T-cell (primary cell): ENCODE results near the gene CYP51A1. TPM values are rescaled to one million over a fixed set of nuclear protein-coding genes. Genes with fewer than 3 reads are reported as not detected.
"Not testable (repeated sequence)": the region's sequence is repeated elsewhere in the genome, so short reads cannot be mapped to it uniquely, and the experiment has no call there.

Source experiments
- ATAC-seq, 4 experiments: fragments of 200-7000 bp in 3 of 4; fragments of 150-1000 bp in 1 of 4; cut with Tn5 transposase; replicated peaks in 1 of 4; 1 replicate in 3 of 4; 2 replicates in 1 of 4; pipeline ENCODE4 v1.10.0; 2021; ENCODE audit warnings: moderate library complexity in 3 of 4, mild to moderate bottlenecking in 2 of 4, moderate number of reproducible peaks in 1 of 4
- CTCF ChIA-PET, 2 donors: fragments of 300-600 bp; sonication (Branson Sonifier 250); formaldehyde crosslinking; loops; one replicate each; lab custom pipeline; 2022; ENCODE audit warnings: antibody characterized with exemption in 2 of 2; lab: Charles Lee
- POLR2A ChIA-PET, 2 donors: fragments of 300-600 bp; sonication (Branson Sonifier 250); formaldehyde crosslinking; loops; one replicate each; lab custom pipeline; 2022; ENCODE audit warnings: antibody characterized with exemption in 2 of 2; lab: Charles Lee
- DNase-seq, 35 experiments: peaks; one replicate each; pipeline versions ENCODE4 v3.0.0 to v3.0.0-alpha.2; 2013 to 2023
- H3K27ac ChIP-seq: one replicate; pipeline ENCODE4 v1.5.1; 2013; ENCODE audit warnings: low read length
- H3K27me3 ChIP-seq, 2 experiments: replicated peaks in 1 of 2; 1 replicate in 1 of 2; 2 replicates in 1 of 2; pipeline versions ENCODE4 v1.6.1 to v1.7.0; 2013; ENCODE audit warnings: low read length in 1 of 2, mixed read lengths in 1 of 2; ENCODE audit not compliant: control insufficient read depth in 2 of 2, insufficient read depth in 2 of 2; ENCODE audit errors: extremely low read depth in 1 of 2
- H3K36me3 ChIP-seq, 2 donors: 1 replicate in 1 of 2; 2 replicates in 1 of 2; pipeline versions ENCODE4 v1.6.1 to v1.7.0; 2013; ENCODE audit warnings: low read length in 1 of 2; ENCODE audit not compliant: control insufficient read depth in 2 of 2, insufficient read depth in 1 of 2; ENCODE audit errors: extremely low read depth in 1 of 2
- H3K4me1 ChIP-seq, 2 experiments: 1 replicate in 1 of 2; 2 replicates in 1 of 2; pipeline versions ENCODE4 v1.6.1 to v1.7.0; 2013; ENCODE audit warnings: low read length in 2 of 2, mixed read lengths in 1 of 2; ENCODE audit not compliant: insufficient read depth in 2 of 2, control insufficient read depth in 1 of 2; ENCODE audit errors: extremely low read depth in 1 of 2
- H3K4me3 ChIP-seq, 2 donors: 1 replicate in 1 of 2; 2 replicates in 1 of 2; pipeline versions ENCODE4 v1.5.1 to v1.7.0; 2013; ENCODE audit warnings: mild to moderate bottlenecking in 2 of 2, low read length in 1 of 2, moderate library complexity in 1 of 2; ENCODE audit not compliant: control insufficient read depth in 1 of 2; ENCODE audit errors: extremely low read depth in 1 of 2
- H3K9me3 ChIP-seq: 2 replicates; pipeline ENCODE4 v1.7.0; 2013
- H3K27ac Mint-ChIP-seq, 2 donors: one replicate each; pipeline ENCODE4 v1.8.0; 2020 to 2021; ENCODE audit warnings: mild to moderate bottlenecking in 2 of 2, mixed read lengths in 2 of 2
- H3K27me3 Mint-ChIP-seq, 2 donors: one replicate each; pipeline ENCODE4 v1.8.0; 2021 to 2022; ENCODE audit warnings: mixed read lengths in 2 of 2
- H3K36me3 Mint-ChIP-seq: one replicate; pipeline ENCODE4 v1.8.0; 2021; ENCODE audit warnings: mixed read lengths
- H3K4me1 Mint-ChIP-seq, 3 donors: one replicate each; pipeline ENCODE4 v1.8.0; 2020 to 2022; ENCODE audit warnings: mixed read lengths in 3 of 3, mild to moderate bottlenecking in 1 of 3
- H3K4me3 Mint-ChIP-seq, 3 donors: one replicate each; pipeline ENCODE4 v1.8.0; 2020 to 2022; ENCODE audit warnings: mild to moderate bottlenecking in 3 of 3, mixed read lengths in 3 of 3, moderate library complexity in 3 of 3
- H3K9me3 Mint-ChIP-seq, 3 donors: one replicate each; pipeline ENCODE4 v1.8.0; 2020 to 2022; ENCODE audit warnings: mixed read lengths in 3 of 3
- WGBS: methylation state at CpG from one replicate; pipeline ENCODE4 v1.1.5; 2013; ENCODE audit warnings: missing lambda C conversion rate; ENCODE audit not compliant: insufficient coverage; 5-methylcytosine and 5-hydroxymethylcytosine counted together
- total RNA-seq, 35 experiments: library from RNA in 6 of 35; stranded (reverse) in 6 of 35; fragments of 120-200 nt in 1 of 35; gene quantifications; one replicate each; pipeline versions ENCODE4 v1.2.1 to v1.2.4 and lab custom pipeline; 2013 to 2026

The CYP51A1 gene
- total RNA-seq (10 to 100 TPM; 12.8 to 25.8 (median 18.5) TPM), total RNA-seq (lab: John Stamatoyannopoulos, UW) (1.6 to 10.8 (median 3.7) reads per million in 29 experiments)
- total RNA-seq (2013), result 13.9 TPM

DNA sequence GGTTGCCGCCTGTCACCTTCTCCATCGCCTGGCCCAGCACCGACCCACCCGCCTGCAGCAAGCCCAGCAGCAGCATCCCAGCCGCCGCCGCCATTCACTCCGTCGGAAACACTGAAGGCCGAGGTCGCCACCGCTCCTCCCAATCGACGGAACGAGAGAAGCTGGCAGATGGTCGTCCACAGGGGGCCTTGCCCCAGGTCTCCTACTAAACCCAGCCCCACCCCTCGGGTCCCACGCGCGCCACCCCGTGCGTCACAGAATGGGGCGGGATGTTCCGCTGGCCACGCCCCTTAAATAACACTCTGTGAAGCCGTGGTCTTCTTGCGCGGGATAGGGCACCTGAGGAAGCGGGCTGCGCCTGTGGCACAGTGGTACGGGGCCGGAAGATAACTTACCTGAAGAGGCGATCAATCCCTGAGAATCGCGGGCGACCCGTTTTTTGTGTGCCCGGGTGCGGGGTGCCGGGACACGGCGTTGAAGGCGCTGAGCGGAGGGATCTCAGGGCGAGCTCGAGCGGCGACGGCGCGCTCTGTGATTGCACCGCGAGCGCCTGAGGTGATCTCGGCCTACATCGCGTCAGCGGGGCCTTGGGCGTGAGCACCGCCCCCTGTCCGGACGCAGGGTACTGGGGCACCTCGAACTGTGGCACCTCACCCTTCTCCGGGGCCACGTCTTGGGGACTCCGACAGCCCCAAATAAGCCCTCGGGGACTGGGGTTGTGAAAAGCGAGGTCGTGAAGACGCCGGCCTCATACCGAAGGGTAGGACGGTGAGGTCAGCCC is at the start of gene CYP51A1:
TSS of gene CYP51A1 (minus strand) at position 207 of the 781 bp plus-strand sequence. CDS start at position 94, 113 bp downstream.
- Histone ChIP-seq H3K9me3 (no peaks in the 10 kb centered on the region), H3K36me3 (no peaks in the 10 kb centered on the region), H3K27me3 (no peaks in the 10 kb centered on the region), H3K4me3 (peak within 1 kb of the TSS; percentile 52 to 98), H3K4me1 (peaks cover 8 to 21% of the 10 kb centered on the region in 2 experiments), H3K27ac (peak within 1 kb of the TSS; percentile 81)
- DNase-seq (peak; percentile 85 to 98 (median 91)), ATAC-seq (peak; percentile 86 to 90 (median 87))
- peaks cover 31 to 37% (median 34%) of the 10 kb centered on the region in 3 donors for H3K4me1 Mint-ChIP-seq
- H3K27ac Mint-ChIP-seq, result peak within 1 kb of the TSS; percentile 94 to 99
- H3K9me3 Mint-ChIP-seq, result no peaks in the 10 kb centered on the region
- CTCF ChIA-PET, result interaction anchor here in 1 of 2 donors (0.6 kb wide), 1 partner anchor 138 kb away, joined by 3 read pairs; no protein-coding TSS in a partner anchor
- H3K36me3 Mint-ChIP-seq, result peaks cover 11% of the 10 kb centered on the region
- H3K4me3 Mint-ChIP-seq, result peak within 1 kb of the TSS; percentile 89 to 99 (median 95)
- no peaks in the 10 kb centered on the region for H3K27me3 Mint-ChIP-seq
- POLR2A ChIA-PET, result no interaction called here
- WGBS, result under 1% methylated on average over 63 of the region's 73 CpGs

DNA sequence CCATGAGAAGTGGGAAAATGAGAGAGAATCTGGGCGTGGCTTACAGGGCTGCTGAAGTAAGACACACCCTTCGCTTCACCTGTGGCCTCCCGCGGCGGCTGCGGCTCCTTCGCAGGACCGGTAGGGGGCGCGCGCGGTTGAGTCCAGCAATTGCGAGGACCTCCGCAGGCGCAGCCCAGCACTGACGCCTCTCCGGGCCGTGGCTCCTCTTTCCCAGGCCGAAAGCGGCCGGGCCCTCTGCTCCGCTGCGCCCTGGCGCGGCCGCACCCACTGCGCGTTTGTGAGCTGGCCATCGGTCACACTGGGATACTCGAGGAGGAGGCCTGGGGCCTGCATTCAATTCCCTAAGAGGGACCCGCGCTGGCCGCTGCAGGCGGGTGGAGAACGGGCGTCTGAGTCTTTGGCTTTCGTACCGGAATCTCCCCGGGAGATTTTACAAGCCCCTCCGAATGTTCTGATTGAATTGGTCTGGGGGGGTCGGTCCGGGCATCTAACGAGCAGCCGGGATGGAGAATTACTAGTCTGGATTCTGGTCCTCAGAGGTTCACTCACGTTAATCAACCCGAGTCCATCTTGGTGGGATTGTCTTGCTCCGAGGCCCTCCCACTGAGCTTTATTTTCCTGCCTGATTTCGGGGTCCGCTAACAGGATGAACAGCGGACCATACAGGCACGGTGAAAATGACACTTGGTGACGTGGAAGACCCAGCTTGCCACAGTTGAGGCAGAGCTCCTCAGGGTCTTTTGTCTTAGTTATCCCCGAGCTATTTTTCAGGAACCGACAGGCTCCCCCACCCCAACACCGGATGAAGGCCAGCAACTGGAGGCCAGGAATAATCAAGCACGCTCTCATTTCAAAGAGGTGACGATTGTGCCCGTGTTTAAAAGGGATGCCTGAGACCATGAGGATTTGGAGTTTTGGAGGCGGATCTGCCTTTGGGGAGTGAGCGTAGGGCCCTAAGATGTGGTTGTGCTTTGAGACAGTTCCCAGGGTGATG is 44.9 kb upstream of the CYP51A1 start, which contains the start of gene LRRD1:
TSS of gene LRRD1 (minus strand) at position 215 of the 997 bp plus-strand sequence. CDS start 13,940 bp downstream, outside the sequence.
- ChIA-PET POLR2A (no interaction called here), CTCF (interaction anchor here (0.7 to 1.1 kb wide), 8 partner anchors 13 to 349 kb away, joined by 3 to 5 read pairs (median 3); partner anchors contain the start of genes ANKIB1 (in 1 of the 2), KRIT1 (in 1 of the 2), PEX1 (in 1 of the 2) and RBM48 (in 1 of the 2))
- no peaks in the 10 kb centered on the region for H3K9me3 ChIP-seq
- ATAC-seq (peak; percentile 98 to 100 (median 100)), DNase-seq (peak; percentile 69 to 93 (median 82))
- H3K27ac ChIP-seq, result no peak within 1 kb of the TSS
- no peaks in the 10 kb centered on the region for H3K36me3 ChIP-seq
- 9% methylated on average over 56 of the region's 60 CpGs for WGBS
- H3K4me1 ChIP-seq, result peaks cover 2 to 10% of the 10 kb centered on the region in 2 experiments
- Mint-ChIP-seq H3K36me3 (no peaks in the 10 kb centered on the region), H3K27me3 (peaks cover 0 to 2% of the 10 kb centered on the region in 2 donors), H3K4me1 (peaks cover 8 to 12% (median 9%) of the 10 kb centered on the region in 3 donors), H3K4me3 (peak within 1 kb of the TSS; percentile 77 to 80 (median 79)), H3K9me3 (peaks cover 0 to 9% (median 0%) of the 10 kb centered on the region in 3 donors), H3K27ac (peak within 1 kb of the TSS in 1 of 2 donors; percentile 66)
- H3K27me3 ChIP-seq, result peaks cover 0 to 11% of the 10 kb centered on the region in 2 experiments
- peak within 1 kb of the TSS; percentile 50 to 84 for H3K4me3 ChIP-seq

DNA sequence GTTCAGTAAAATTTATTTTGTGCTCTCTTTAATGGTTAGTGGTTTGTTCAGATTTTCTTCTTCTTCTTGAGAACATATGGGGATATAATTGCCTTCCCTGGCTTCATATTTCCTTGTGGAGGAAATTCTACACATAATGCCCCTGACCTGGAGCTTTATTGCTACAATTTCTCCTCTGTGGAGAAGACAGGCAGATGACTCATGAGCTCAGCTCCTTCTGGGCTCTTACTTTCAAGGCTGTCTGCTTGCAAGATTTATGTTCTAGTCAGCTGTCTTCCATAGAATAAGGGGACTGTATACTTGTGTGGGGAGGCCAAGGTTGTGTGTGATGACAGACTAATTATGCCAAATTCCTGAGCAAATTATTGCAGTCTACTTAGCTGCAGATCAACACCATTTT is 43.1 kb upstream of the CYP51A1 start:
- POLR2A ChIA-PET, result interaction anchor here (0.5 to 0.7 kb wide), 4 partner anchors 27 to 271 kb away, joined by 3 to 4 read pairs (median 4); no protein-coding TSS in a partner anchor

GRCh38 chr7:92169529-92169928 is 35.3 kb upstream of the CYP51A1 start:
- H3K27ac Mint-ChIP-seq, H3K36me3 ChIP-seq, H3K4me1 ChIP-seq, H3K4me3 ChIP-seq, H3K27ac ChIP-seq, POLR2A ChIA-PET, H3K27me3 ChIP-seq, CTCF ChIA-PET, H3K4me1 Mint-ChIP-seq, H3K36me3 Mint-ChIP-seq, ATAC-seq, H3K9me3 ChIP-seq, H3K9me3 Mint-ChIP-seq, DNase-seq, H3K4me3 Mint-ChIP-seq: not testable (repeated sequence)
- H3K27me3 Mint-ChIP-seq, result peaks cover 2 to 11% of the 10 kb centered on the region in 2 donors
- no CpG with 5 or more reads among the region's 2 CpGs for WGBS

More for the DNA sequence above, 43.1 kb upstream of the CYP51A1 start:
- H3K27ac Mint-ChIP-seq, result no peak overlapping the region
- peaks cover 2 to 4% of the 10 kb centered on the region in 2 donors for H3K27me3 Mint-ChIP-seq
- Histone ChIP-seq H3K9me3 (no peaks in the 10 kb centered on the region), H3K4me3 (no peak overlapping the region), H3K36me3 (no peaks in the 10 kb centered on the region), H3K4me1 (peaks cover 2 to 10% of the 10 kb centered on the region in 2 experiments), H3K27ac (no peak overlapping the region), H3K27me3 (peaks cover 0 to 11% of the 10 kb centered on the region in 2 experiments)
- peaks cover 8 to 12% (median 9%) of the 10 kb centered on the region in 3 donors for H3K4me1 Mint-ChIP-seq
- peaks cover 0 to 6% (median 0%) of the 10 kb centered on the region in 3 donors for H3K9me3 Mint-ChIP-seq
- H3K4me3 Mint-ChIP-seq, result no peak overlapping the region
- ATAC-seq, result no peak
- CTCF ChIA-PET, result interaction anchor here in 1 of 2 donors (1.2 kb wide), 1 partner anchor 39 kb away, joined by 3 read pairs; no protein-coding TSS in a partner anchor
- DNase-seq, result no peak
- H3K36me3 Mint-ChIP-seq, result no peaks in the 10 kb centered on the region

GRCh38 chr7:92161271-92161670 is 27.0 kb upstream of the CYP51A1 start:
- DNase-seq, result no peak

More at GRCh38 chr7:92161271-92161670, 27.0 kb upstream of the CYP51A1 start:
- peaks cover 11 to 17% of the 10 kb centered on the region in 2 donors for H3K27me3 Mint-ChIP-seq
- Histone ChIP-seq H3K27me3 (peaks cover 0 to 2% of the 10 kb centered on the region in 2 experiments), H3K9me3 (no peaks in the 10 kb centered on the region), H3K4me3 (no peak overlapping the region), H3K27ac (no peak overlapping the region), H3K36me3 (no peaks in the 10 kb centered on the region), H3K4me1 (no peaks in the 10 kb centered on the region)
- H3K4me3 Mint-ChIP-seq, result no peak overlapping the region
- H3K4me1 Mint-ChIP-seq, result peaks cover 0 to 2% (median 0%) of the 10 kb centered on the region in 3 donors
- ChIA-PET CTCF (no interaction called here), POLR2A (no interaction called here)
- H3K36me3 Mint-ChIP-seq, result no peaks in the 10 kb centered on the region
- ATAC-seq, result no peak
- no peak overlapping the region for H3K27ac Mint-ChIP-seq
- 88% methylated on average over 1 of the region's 1 CpG for WGBS
- no peaks in the 10 kb centered on the region for H3K9me3 Mint-ChIP-seq
